Neuronal stem cell (in vitro differentiated cells): ENCODE results near the gene EIF4E3.
A peak's percentile ranks its signal among the peaks of the same experiment; 100 is the strongest.

Source experiments
- DNase-seq: peaks from one replicate; pipeline ENCODE4 v3.0.0-alpha.2; 2013; ENCODE audit warnings: low spot score
- H2AFZ ChIP-seq: one replicate; pipeline ENCODE4 v1.6.1; 2013; ENCODE audit warnings: mild to moderate bottlenecking, low read length, inconsistent platforms
- H2AK5ac ChIP-seq: 2 replicates; pipeline ENCODE4 v1.6.1; 2013; ENCODE audit warnings: low read depth, mild to moderate bottlenecking, inconsistent platforms, low read length, moderate library complexity, mixed read lengths
- H2BK120ac ChIP-seq: 2 replicates; pipeline ENCODE4 v1.6.1; 2013; ENCODE audit warnings: low read depth, mild to moderate bottlenecking, inconsistent platforms, low read length, moderate library complexity, mixed read lengths
- H2BK12ac ChIP-seq: one replicate; pipeline ENCODE4 v1.6.1; 2013; ENCODE audit warnings: low read length, inconsistent platforms
- H2BK15ac ChIP-seq: 2 replicates; pipeline ENCODE4 v1.6.1; 2013; ENCODE audit warnings: mild to moderate bottlenecking, low read length, inconsistent platforms, mixed read lengths
- H2BK5ac ChIP-seq: one replicate; pipeline ENCODE4 v1.6.1; 2013; ENCODE audit warnings: inconsistent platforms, mild to moderate bottlenecking, low read length, moderate library complexity
- H3K14ac ChIP-seq: one replicate; pipeline ENCODE4 v1.6.1; 2013; ENCODE audit warnings: low read length, inconsistent platforms
- H3K18ac ChIP-seq: 2 replicates; pipeline ENCODE4 v1.6.1; 2013; ENCODE audit warnings: low read length, inconsistent platforms
- H3K23ac ChIP-seq: 2 replicates; pipeline ENCODE4 v1.6.1; 2013; ENCODE audit warnings: low read depth, mild to moderate bottlenecking, mixed read lengths, low read length, inconsistent platforms; ENCODE audit not compliant: poor library complexity
- H3K27ac ChIP-seq: replicated peaks from 3 replicates; pipeline ENCODE4 v1.5.1; 2013; ENCODE audit warnings: low read length, inconsistent platforms
- H3K27me3 ChIP-seq, 3 experiments: 2 replicates each; pipeline ENCODE4 v1.6.1; 2013; ENCODE audit warnings: low read length in 3 of 3, mild to moderate bottlenecking in 2 of 3, inconsistent platforms in 1 of 3, low read depth in 1 of 3, mixed read lengths in 1 of 3, moderate library complexity in 1 of 3; ENCODE audit not compliant: control insufficient read depth in 3 of 3, insufficient read depth in 3 of 3
- H3K36me3 ChIP-seq, 2 donors: replicated peaks in 1 of 2; 2 replicates each; pipeline ENCODE4 v1.6.1; 2013; ENCODE audit warnings: low read length in 2 of 2; ENCODE audit not compliant: control insufficient read depth in 2 of 2, insufficient read depth in 2 of 2
- H3K4ac ChIP-seq: 2 replicates; pipeline ENCODE4 v1.6.1; 2013; ENCODE audit warnings: inconsistent platforms, mild to moderate bottlenecking, low read length, moderate library complexity
- H3K4me1 ChIP-seq, 2 donors: 1 replicate in 1 of 2; 2 replicates in 1 of 2; pipeline ENCODE4 v1.6.1; 2013; ENCODE audit warnings: low read length in 2 of 2, low read depth in 1 of 2; ENCODE audit not compliant: control insufficient read depth in 2 of 2, insufficient read depth in 1 of 2
- H3K4me2 ChIP-seq: one replicate; pipeline ENCODE4 v1.6.1; 2013; ENCODE audit warnings: mild to moderate bottlenecking, low read length, inconsistent platforms; ENCODE audit not compliant: insufficient read depth, poor library complexity, severe bottlenecking
- H3K4me3 ChIP-seq, 2 donors: 2 replicates each; pipeline ENCODE4 v1.5.1; 2013; ENCODE audit warnings: low read length in 2 of 2, mild to moderate bottlenecking in 2 of 2, inconsistent platforms in 1 of 2, moderate library complexity in 1 of 2
- H3K79me1 ChIP-seq: one replicate; pipeline ENCODE4 v1.6.1; 2013; ENCODE audit warnings: low read depth, mild to moderate bottlenecking, inconsistent platforms, low read length, moderate library complexity
- H3K9ac ChIP-seq: one replicate; pipeline ENCODE4 v1.6.1; 2013; ENCODE audit warnings: mild to moderate bottlenecking, low read depth, low read length, inconsistent platforms; ENCODE audit not compliant: poor library complexity
- H3K9me3 ChIP-seq, 2 donors: replicated peaks in 1 of 2; 2 replicates each; pipeline versions ENCODE3 to v1.6.1; 2013; ENCODE audit warnings: low read length in 2 of 2, mild to moderate bottlenecking in 2 of 2, inconsistent platforms in 1 of 2, low read depth in 1 of 2, mixed read lengths in 1 of 2, moderate library complexity in 1 of 2; ENCODE audit not compliant: control insufficient read depth in 2 of 2, insufficient read depth in 1 of 2
- H4K8ac ChIP-seq: one replicate; pipeline ENCODE4 v1.6.1; 2013; ENCODE audit warnings: low read depth, mild to moderate bottlenecking, inconsistent platforms, low read length, moderate library complexity
- H4K91ac ChIP-seq: one replicate; pipeline ENCODE4 v1.6.1; 2013; ENCODE audit warnings: low read length, low read depth, mild to moderate bottlenecking, inconsistent platforms; ENCODE audit not compliant: poor library complexity
- WGBS, 2 donors: extraction: QIAGEN DNeasy Blood & Tissue Kit; methylation state at CpG; one replicate each; pipeline ENCODE4 v1.1.7; 2013; ENCODE audit warnings: missing lambda C conversion rate in 2 of 2, mixed read lengths in 1 of 2; ENCODE audit not compliant: insufficient read length in 2 of 2, insufficient replicate concordance in 1 of 2; ENCODE audit errors: extremely low coverage in 2 of 2; 5-methylcytosine and 5-hydroxymethylcytosine counted together

EIF4E3 gene

GRCh38 chr3:71672340-71672739 lies 52.9 kb downstream of the EIF4E3 start:
- Histone ChIP-seq H3K18ac (no peak overlapping the region), H3K9ac (no peak overlapping the region), H3K4me2 (no peak overlapping the region), H4K91ac (no peak overlapping the region), H3K79me1 (no peaks in the 10 kb centered on the region), H3K23ac (no peak overlapping the region), H3K36me3 (no peaks in the 10 kb centered on the region), H3K27me3 (peaks cover 0 to 4% (median 0%) of the 10 kb centered on the region in 3 experiments), H3K14ac (no peak overlapping the region), H2BK15ac (no peak overlapping the region), H2BK120ac (no peak overlapping the region), H3K4me3 (peak overlapping the region in 1 of 2 donors; percentile 27), H4K8ac (no peak overlapping the region), H3K4me1 (peaks cover 2 to 13% of the 10 kb centered on the region in 2 donors), H2BK12ac (no peak overlapping the region), H3K4ac (no peak overlapping the region), H2BK5ac (no peak overlapping the region), H2AFZ (peak overlapping the region; percentile 87), H2AK5ac (no peak overlapping the region), H3K27ac (no peak overlapping the region), H3K9me3 (no peaks in the 10 kb centered on the region)
- no peak for DNase-seq
- WGBS, 2 donors: no CpG with 5 or more reads among the region's 9 CpGs

- Histone ChIP-seq H3K4me1 (peaks cover 2 to 13% of the 10 kb centered on the region in 2 donors), H4K91ac (no peak overlapping the region), H3K9ac (no peak overlapping the region), H2BK15ac (no peak overlapping the region), H3K4me2 (no peak overlapping the region), H3K23ac (no peak overlapping the region), H3K36me3 (no peaks in the 10 kb centered on the region), H3K79me1 (no peaks in the 10 kb centered on the region), H2BK5ac (no peak overlapping the region), H3K27me3 (peaks cover 0 to 4% (median 0%) of the 10 kb centered on the region in 3 experiments), H3K4me3 (no peak overlapping the region), H3K9me3 (no peaks in the 10 kb centered on the region), H3K27ac (no peak overlapping the region), H2AK5ac (no peak overlapping the region), H4K8ac (no peak overlapping the region), H3K4ac (no peak overlapping the region), H3K18ac (peak overlapping the region; percentile 11), H2AFZ (no peak overlapping the region), H2BK12ac (no peak overlapping the region), H2BK120ac (no peak overlapping the region), H3K14ac (no peak overlapping the region)
- DNase-seq: no peak
- WGBS, 2 donors: no CpG with 5 or more reads among the region's 19 CpGs
These were observed 53.9 kb downstream of the EIF4E3 start for GRCh38 chr3:71671216-71671845.

DNA sequence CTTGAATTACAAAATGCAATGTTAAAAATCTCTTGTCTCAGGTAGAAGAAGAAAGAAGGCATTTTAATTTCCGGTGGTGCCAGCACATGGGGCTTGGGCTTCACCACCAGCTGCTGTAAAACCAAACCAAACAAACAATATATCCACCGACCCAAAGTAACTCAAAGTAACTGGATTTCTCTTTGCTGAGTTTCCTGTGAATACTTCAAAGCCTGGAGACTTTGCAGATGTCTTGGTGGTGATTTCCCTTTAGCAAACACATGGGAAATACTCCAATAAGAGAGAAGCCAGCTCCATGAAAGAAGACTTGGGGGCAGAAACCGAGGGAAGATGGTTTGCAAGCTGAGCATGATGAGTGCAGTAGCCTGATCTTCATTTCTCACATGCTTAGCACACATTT lies 62.6 kb downstream of the EIF4E3 start:
- H3K79me1 ChIP-seq: no peaks in the 10 kb centered on the region

GRCh38 chr3:71662056-71662455 lies 63.1 kb downstream of the EIF4E3 start:
- Histone ChIP-seq H2AK5ac (no peak overlapping the region), H3K79me1 (no peaks in the 10 kb centered on the region), H3K36me3 (no peaks in the 10 kb centered on the region), H3K4me2 (no peak overlapping the region), H3K23ac (no peak overlapping the region), H3K9me3 (no peaks in the 10 kb centered on the region), H2BK15ac (no peak overlapping the region), H3K4ac (no peak overlapping the region), H2BK120ac (no peak overlapping the region), H2BK5ac (no peak overlapping the region), H3K14ac (no peak overlapping the region), H3K27me3 (no peaks in the 10 kb centered on the region), H3K4me1 (peaks cover 0 to 1% of the 10 kb centered on the region in 2 donors), H3K4me3 (no peak overlapping the region), H2BK12ac (no peak overlapping the region), H3K18ac (no peak overlapping the region), H2AFZ (no peak overlapping the region), H4K91ac (no peak overlapping the region), H3K9ac (no peak overlapping the region), H4K8ac (no peak overlapping the region), H3K27ac (no peak overlapping the region)
- no peak for DNase-seq
- no CpG with 5 or more reads among the region's 3 CpGs for WGBS, 2 donors

More for the DNA sequence above, 62.6 kb downstream of the EIF4E3 start:
- no peak overlapping the region for H3K4me3 ChIP-seq
- H3K4me2 ChIP-seq: no peak overlapping the region
- H3K18ac ChIP-seq: no peak overlapping the region
- no CpG with 5 or more reads among the region's 3 CpGs for WGBS, 2 donors
- no peak for DNase-seq
- no peaks in the 10 kb centered on the region for H3K9me3 ChIP-seq
- no peaks in the 10 kb centered on the region for H3K27me3 ChIP-seq
- no peak overlapping the region for H3K14ac ChIP-seq
- H3K4ac ChIP-seq: no peak overlapping the region
- no peak overlapping the region for H2AK5ac ChIP-seq
- no peak overlapping the region for H2AFZ ChIP-seq
- no peak overlapping the region for H4K91ac ChIP-seq
- H2BK12ac ChIP-seq: no peak overlapping the region
- no peak overlapping the region for H3K27ac ChIP-seq
- no peak overlapping the region for H2BK120ac ChIP-seq
- H3K36me3 ChIP-seq: no peaks in the 10 kb centered on the region
- no peak overlapping the region for H3K9ac ChIP-seq
- H3K23ac ChIP-seq: no peak overlapping the region
- no peak overlapping the region for H2BK15ac ChIP-seq
- peaks cover 0 to 1% of the 10 kb centered on the region in 2 donors for H3K4me1 ChIP-seq
- H2BK5ac ChIP-seq: no peak overlapping the region
- no peak overlapping the region for H4K8ac ChIP-seq
